SK-N-SH (cell line): ENCODE results near the gene PMP22.

ENCODE experiments used
- GABPA ChIP-seq: IDR thresholded peaks from 2 replicates; pipeline ENCODE4 v1.4.0; 2012; ENCODE audit warnings: low read depth, mild to moderate bottlenecking
- MXI1 ChIP-seq: IDR thresholded peaks from 2 replicates; pipeline ENCODE4 v1.6.1; 2012; ENCODE audit warnings: mild to moderate bottlenecking, low read depth, low read length, improper control_type of control experiment
- NFIC ChIP-seq: IDR thresholded peaks from 2 replicates; pipeline ENCODE4 v1.4.0; 2012; ENCODE audit warnings: borderline replicate concordance
- POLR2AphosphoS5 ChIP-seq: IDR thresholded peaks from 2 replicates; pipeline ENCODE4 v1.6.1; 2012; ENCODE audit warnings: low read depth, low read length
- RAD21 ChIP-seq: IDR thresholded peaks from 2 replicates; pipeline ENCODE4 v1.6.1; 2012; ENCODE audit warnings: mild to moderate bottlenecking, low read length
- RCOR1 ChIP-seq: fragments of 150-350 bp; IDR thresholded peaks from 2 replicates; pipeline ENCODE4 v1.6.1; 2017; ENCODE audit warnings: antibody characterized with exemption, low read length
- SIN3A ChIP-seq: IDR thresholded peaks from 2 replicates; pipeline ENCODE4 v1.6.1; 2012; ENCODE audit warnings: low read depth, mild to moderate bottlenecking, low read length, moderate library complexity, borderline replicate concordance
- TEAD4 ChIP-seq: IDR thresholded peaks from 2 replicates; pipeline ENCODE4 v1.4.0; 2012; ENCODE audit warnings: mild to moderate bottlenecking, borderline replicate concordance; ENCODE audit not compliant: insufficient read depth
- YY1 ChIP-seq: IDR thresholded peaks from 2 replicates; pipeline ENCODE4 v1.4.0; 2012; ENCODE audit warnings: low read depth, mild to moderate bottlenecking
- TF ChIP-seq, protein P1 (sequence below): fragments of 200-600 bp; sonication (generic); IDR thresholded peaks from 2 replicates; pipeline ENCODE4 v1.6.1; 2017; ENCODE audit warnings: antibody characterized with exemption, mild to moderate bottlenecking, moderate library complexity
- TF ChIP-seq, protein P2 (sequence below): IDR thresholded peaks from 2 replicates; pipeline ENCODE4 v1.4.0; 2012; ENCODE audit warnings: low read depth
- TF ChIP-seq, protein P3 (sequence below): fragments of 150-350 bp; IDR thresholded peaks from 2 replicates; pipeline ENCODE4 v1.6.1; 2017; ENCODE audit warnings: antibody characterized with exemption, low read length, low read depth, borderline replicate concordance

DNA sequence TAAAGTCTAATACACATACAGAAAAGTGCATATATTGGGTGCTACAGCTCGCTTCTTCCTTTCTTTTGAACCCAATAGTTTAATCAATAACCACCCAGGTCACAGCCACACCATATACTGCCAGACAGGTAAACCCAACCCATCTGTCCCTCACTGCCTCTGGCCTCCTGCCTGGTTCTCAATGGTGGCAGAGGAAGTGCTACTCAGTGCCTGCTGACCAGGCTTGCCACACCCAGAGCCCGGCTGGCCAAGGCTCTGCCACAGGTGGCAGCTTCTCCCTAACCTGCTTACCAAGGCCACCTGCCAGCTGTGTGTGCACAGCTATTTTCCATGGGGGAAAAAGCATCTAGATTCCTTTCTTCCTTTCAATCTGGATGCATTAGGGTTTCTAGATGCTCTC lies 584 bp downstream of the PMP22 start:
- TF ChIP-seq YY1 (no peak), MXI1 (no peak), RCOR1 (no peak), POLR2AphosphoS5 (no peak), TEAD4 (no peak), GABPA (no peak), RAD21 (no peak), SIN3A (no peak), NFIC (no peak)
- TF ChIP-seq, protein P1, sequence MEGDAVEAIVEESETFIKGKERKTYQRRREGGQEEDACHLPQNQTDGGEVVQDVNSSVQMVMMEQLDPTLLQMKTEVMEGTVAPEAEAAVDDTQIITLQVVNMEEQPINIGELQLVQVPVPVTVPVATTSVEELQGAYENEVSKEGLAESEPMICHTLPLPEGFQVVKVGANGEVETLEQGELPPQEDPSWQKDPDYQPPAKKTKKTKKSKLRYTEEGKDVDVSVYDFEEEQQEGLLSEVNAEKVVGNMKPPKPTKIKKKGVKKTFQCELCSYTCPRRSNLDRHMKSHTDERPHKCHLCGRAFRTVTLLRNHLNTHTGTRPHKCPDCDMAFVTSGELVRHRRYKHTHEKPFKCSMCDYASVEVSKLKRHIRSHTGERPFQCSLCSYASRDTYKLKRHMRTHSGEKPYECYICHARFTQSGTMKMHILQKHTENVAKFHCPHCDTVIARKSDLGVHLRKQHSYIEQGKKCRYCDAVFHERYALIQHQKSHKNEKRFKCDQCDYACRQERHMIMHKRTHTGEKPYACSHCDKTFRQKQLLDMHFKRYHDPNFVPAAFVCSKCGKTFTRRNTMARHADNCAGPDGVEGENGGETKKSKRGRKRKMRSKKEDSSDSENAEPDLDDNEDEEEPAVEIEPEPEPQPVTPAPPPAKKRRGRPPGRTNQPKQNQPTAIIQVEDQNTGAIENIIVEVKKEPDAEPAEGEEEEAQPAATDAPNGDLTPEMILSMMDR = no peak
- TF ChIP-seq, protein P2, sequence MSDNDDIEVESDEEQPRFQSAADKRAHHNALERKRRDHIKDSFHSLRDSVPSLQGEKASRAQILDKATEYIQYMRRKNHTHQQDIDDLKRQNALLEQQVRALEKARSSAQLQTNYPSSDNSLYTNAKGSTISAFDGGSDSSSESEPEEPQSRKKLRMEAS = no peak
- TF ChIP-seq, protein P3, sequence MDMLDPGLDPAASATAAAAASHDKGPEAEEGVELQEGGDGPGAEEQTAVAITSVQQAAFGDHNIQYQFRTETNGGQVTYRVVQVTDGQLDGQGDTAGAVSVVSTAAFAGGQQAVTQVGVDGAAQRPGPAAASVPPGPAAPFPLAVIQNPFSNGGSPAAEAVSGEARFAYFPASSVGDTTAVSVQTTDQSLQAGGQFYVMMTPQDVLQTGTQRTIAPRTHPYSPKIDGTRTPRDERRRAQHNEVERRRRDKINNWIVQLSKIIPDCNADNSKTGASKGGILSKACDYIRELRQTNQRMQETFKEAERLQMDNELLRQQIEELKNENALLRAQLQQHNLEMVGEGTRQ = no peak
